Measurements from ENCODE around the gene AZGP1. TPM values are rescaled to one million over a fixed set of nuclear protein-coding genes. Genes with fewer than 3 reads are reported as not detected.
"Not testable (repeated sequence)": the region's sequence is repeated elsewhere in the genome, so short reads cannot be mapped to it uniquely, and the experiment has no call there.

The AZGP1 gene
- total RNA-seq, 4 donors from 2014 or later = 2.6 to 10.3 (median 4.2) TPM; not detected in 1

GRCh38 chr7:99971242-99971641 is 4.6 kb downstream of the AZGP1 start:
- no peak overlapping the region for H3K27ac ChIP-seq
- intact Hi-C loops (cut with DNase I; ENCODE audit: low total_unique reads) (no loop called here), in situ Hi-C loops (cut with MboI; ENCODE audit: low sequenced_read_pairs in 4 of 4) (no loop called here)
- DNase-seq (no peak), ATAC-seq (no peak)
- no peaks in the 10 kb centered on the region for H3K9me3 ChIP-seq
- peaks cover 0 to 3% (median 2%) of the 10 kb centered on the region in 3 donors for H3K27me3 ChIP-seq
- H3K4me3 ChIP-seq = no peak overlapping the region
- H3K4me1 ChIP-seq = no peaks in the 10 kb centered on the region
- TF ChIP-seq POLR2A (IDR thresholded peaks at IDR 0.05) = no peak
- TF ChIP-seq CTCF (IDR thresholded peaks at IDR 0.05 in 4 of 5, conservative IDR thresholded peaks at IDR 0.05 in 1 of 5) = no peak
- no peaks in the 10 kb centered on the region for H3K36me3 ChIP-seq

DNA sequence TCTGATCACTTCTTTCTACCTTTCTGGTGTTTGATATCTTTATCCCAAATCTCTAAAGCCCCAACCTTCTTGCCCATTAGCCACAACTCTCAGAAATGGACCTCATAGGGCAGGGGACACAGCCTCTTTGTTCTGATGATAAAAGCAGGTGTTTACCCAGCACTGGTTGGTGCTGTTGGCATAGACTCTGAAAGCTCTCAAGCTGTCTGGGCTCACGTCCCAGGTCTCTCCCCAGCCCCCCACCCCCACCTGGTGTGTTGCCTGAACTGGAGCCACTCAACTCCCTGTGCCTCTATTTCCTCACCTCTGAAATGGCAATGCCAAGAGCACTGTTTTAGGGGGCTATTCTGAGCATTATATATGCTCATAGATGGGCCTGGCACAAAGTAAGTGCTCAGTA is 6.0 kb downstream of the AZGP1 start:
- H3K36me3 ChIP-seq; H3K4me3 ChIP-seq; H3K27ac ChIP-seq; ATAC-seq; H3K4me1 ChIP-seq; intact Hi-C loops (cut with DNase I; ENCODE audit: low total_unique reads); in situ Hi-C loops (cut with MboI; ENCODE audit: low sequenced_read_pairs in 4 of 4); DNase-seq; H3K9me3 ChIP-seq: not testable (repeated sequence)
- peaks cover 0 to 17% (median 14%) of the 10 kb centered on the region in 3 donors for H3K27me3 ChIP-seq

DNA sequence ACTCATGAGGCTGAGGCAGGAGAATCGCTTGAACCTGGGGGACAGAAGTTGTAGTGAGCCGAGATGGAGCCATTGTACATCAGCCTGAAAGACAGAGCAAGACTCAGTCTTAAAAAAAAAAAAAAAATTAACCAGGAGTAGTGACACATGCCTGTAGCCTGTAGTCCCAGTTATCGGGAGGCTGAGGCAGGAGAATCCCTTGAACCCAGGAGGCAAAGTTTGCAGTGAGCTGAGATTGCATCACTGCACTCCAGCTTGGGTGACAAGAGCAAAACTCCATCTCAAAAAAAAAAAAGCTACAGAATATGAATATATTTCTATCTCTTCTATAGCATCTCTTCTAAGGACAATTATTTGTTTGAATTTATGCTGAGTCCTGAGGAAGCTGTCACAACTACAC is 6.5 kb downstream of the AZGP1 start:
- DNase-seq (no peak), ATAC-seq (no peak)
- in situ Hi-C loops (cut with MboI; ENCODE audit: low sequenced_read_pairs in 4 of 4) = no loop called here
- H3K4me3 ChIP-seq = no peak overlapping the region
- peaks cover 0 to 20% (median 19%) of the 10 kb centered on the region in 3 donors for H3K27me3 ChIP-seq
- no peak overlapping the region for H3K27ac ChIP-seq
- H3K36me3 ChIP-seq = no peaks in the 10 kb centered on the region
- H3K9me3 ChIP-seq = no peaks in the 10 kb centered on the region
- intact Hi-C loops (cut with DNase I; ENCODE audit: low total_unique reads) = no loop called here
- H3K4me1 ChIP-seq = no peaks in the 10 kb centered on the region
- TF ChIP-seq CTCF (IDR thresholded peaks at IDR 0.05 in 4 of 5, conservative IDR thresholded peaks at IDR 0.05 in 1 of 5) = no peak
- no peak for TF ChIP-seq POLR2A (IDR thresholded peaks at IDR 0.05)

DNA sequence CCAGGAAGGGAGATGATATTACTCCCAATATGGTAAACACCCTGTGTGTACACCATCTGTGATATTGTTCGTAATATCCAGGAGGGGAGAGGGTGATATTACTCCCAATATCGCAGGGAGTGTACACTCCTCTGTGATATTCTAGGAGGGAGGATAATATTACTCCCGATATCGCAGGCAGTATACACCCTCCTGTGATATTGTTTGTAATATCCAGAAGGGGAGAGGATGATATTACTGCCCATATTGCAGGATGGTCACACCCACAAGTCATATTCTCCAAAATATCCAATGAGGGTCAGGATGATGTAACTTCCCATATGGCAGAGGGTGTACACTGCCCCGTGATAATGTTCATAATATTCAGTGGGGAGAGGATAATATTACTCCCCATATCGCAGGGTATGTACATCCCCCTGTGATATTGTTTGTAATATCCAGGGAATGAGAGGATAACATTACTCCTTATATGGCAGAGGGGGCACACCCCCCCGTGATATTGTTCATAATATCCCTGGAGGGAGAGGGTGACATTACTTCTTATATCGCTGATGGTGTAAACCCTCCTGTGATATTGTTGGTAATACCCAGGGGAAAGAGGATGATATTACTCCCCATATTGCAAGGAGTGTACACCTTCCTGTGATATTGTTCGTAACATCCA is 17.1 kb downstream of the AZGP1 start:
- Histone ChIP-seq H3K9me3 (no peaks in the 10 kb centered on the region), H3K27ac (no peak overlapping the region), H3K27me3 (peaks cover 7 to 44% (median 11%) of the 10 kb centered on the region in 3 donors), H3K36me3 (no peaks in the 10 kb centered on the region), H3K4me1 (no peaks in the 10 kb centered on the region), H3K4me3 (no peak overlapping the region)
- intact Hi-C loops (cut with DNase I; ENCODE audit: low total_unique reads) = no loop called here
- DNase-seq = no peak
- in situ Hi-C loops (cut with MboI; ENCODE audit: low sequenced_read_pairs in 4 of 4) = no loop called here
- TF ChIP-seq CTCF (IDR thresholded peaks at IDR 0.05 in 4 of 5, conservative IDR thresholded peaks at IDR 0.05 in 1 of 5) = no peak
- no peak for TF ChIP-seq POLR2A (IDR thresholded peaks at IDR 0.05)
- no peak for ATAC-seq

DNA sequence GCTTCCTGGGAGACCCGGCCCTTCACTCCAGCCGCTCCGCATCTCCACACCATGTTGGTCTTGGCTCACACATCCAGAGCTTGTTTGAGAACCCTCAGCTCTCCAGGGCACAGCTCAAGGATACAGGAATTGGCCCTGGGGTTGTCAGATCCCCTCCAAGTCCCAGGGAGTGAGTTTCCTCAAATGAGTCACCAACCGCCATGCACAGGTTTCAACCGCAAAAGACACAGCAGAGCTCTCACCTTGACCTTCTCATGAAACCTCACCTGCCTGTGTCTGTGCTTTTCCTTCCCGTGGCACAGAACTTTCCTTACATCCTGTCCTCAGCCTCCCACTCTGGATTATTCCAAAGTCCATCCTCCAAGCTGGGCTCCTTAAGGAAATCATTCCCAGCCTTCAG is 20.6 kb downstream of the AZGP1 start:
- peaks cover 0 to 18% (median 4%) of the 10 kb centered on the region in 3 donors for H3K27me3 ChIP-seq
- H3K27ac ChIP-seq = no peak overlapping the region
- no peak for TF ChIP-seq POLR2A (IDR thresholded peaks at IDR 0.05)
- no peak for TF ChIP-seq CTCF (IDR thresholded peaks at IDR 0.05 in 4 of 5, conservative IDR thresholded peaks at IDR 0.05 in 1 of 5)
- H3K9me3 ChIP-seq = no peaks in the 10 kb centered on the region
- ATAC-seq (no peak), DNase-seq (no peak)
- in situ Hi-C loops (cut with MboI; ENCODE audit: low sequenced_read_pairs in 4 of 4) = no loop called here
- H3K4me1 ChIP-seq = no peaks in the 10 kb centered on the region
- no peak overlapping the region for H3K4me3 ChIP-seq
- intact Hi-C loops (cut with DNase I; ENCODE audit: low total_unique reads) = no loop called here
- no peaks in the 10 kb centered on the region for H3K36me3 ChIP-seq

DNA sequence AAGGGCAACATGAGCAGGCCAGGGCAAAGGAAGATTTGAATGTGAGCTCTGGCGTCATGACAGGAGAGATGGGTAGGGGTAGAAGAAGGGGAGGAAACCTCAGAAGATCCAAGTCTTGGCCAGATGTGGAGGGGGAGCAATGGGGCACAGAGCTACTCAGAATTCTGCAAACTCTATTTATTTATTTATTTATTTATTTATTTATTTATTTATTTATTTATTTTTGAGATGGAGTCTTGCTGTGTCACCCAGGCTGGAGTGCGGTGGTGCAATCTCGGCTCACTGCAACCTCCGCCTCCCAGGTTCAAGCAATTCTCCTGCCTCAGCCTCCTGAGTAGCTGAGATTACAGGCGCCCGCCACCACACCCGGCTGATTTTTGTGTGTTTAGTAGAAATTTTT is 21.2 kb downstream of the AZGP1 start:
- ATAC-seq; H3K27ac ChIP-seq; H3K4me3 ChIP-seq; in situ Hi-C loops (cut with MboI; ENCODE audit: low sequenced_read_pairs in 4 of 4); intact Hi-C loops (cut with DNase I; ENCODE audit: low total_unique reads); H3K36me3 ChIP-seq; DNase-seq; H3K4me1 ChIP-seq; H3K9me3 ChIP-seq: not testable (repeated sequence)
- H3K27me3 ChIP-seq = peaks cover 0 to 11% (median 4%) of the 10 kb centered on the region in 3 donors

All from gastrocnemius medialis (tissue), 4 donors.